ENCODE measurements around the gene YPEL2. TPM values are rescaled to one million over a fixed set of nuclear protein-coding genes. Genes with fewer than 3 reads are reported as not detected.

Gene YPEL2
- polyA plus RNA-seq, 2 of the 4 experiments (the other 2 are of a cell fraction), result 5.4 to 8.2 TPM

GRCh38 chr17:59425085-59425931, 93.9 kb downstream of the YPEL2 start:
- FAIRE-seq (no peak), ATAC-seq (no peak), DNase-seq (ENCODE audit: low read depth in 1 of 2, low spot score in 1 of 2) (no peak)
- Histone ChIP-seq H3K9me3 (no peaks in the 10 kb centered on the region), H3K4me2 (no peak overlapping the region), H3K4me1 (peaks cover 11% of the 10 kb centered on the region), H3K4me3 (no peak overlapping the region), H3K27ac (0 out of 6 replicates have a peak overlapping the region, but pooled peaks of 1 of the 2 experiments have one; percentile 23)
- POLR2A ChIA-PET, result interaction anchor here (0.6 kb wide), 1 partner anchor 85 kb away, joined by 3 read pairs; no protein-coding TSS in a partner anchor
- TF ChIP-seq USF2 (IDR thresholded peaks at IDR 0.05) (no peak), EHF (CRISPR knock-in tag; IDR thresholded peaks at IDR 0.05) (no peak), RFX5 (IDR thresholded peaks at IDR 0.05) (no peak), POLR2A (IDR thresholded peaks at IDR 0.05; ENCODE audit: low read length) (no peak), SREBF2 (IDR thresholded peaks at IDR 0.05) (no peak), NFE2L2 (conservative IDR thresholded peaks at IDR 0.05; ENCODE audit: low read length) (no peak)
- CTCF ChIA-PET, result interaction anchor here (0.6 to 12.7 kb wide), 7 partner anchors 12 to 199 kb away, joined by 3 to 171 read pairs (median 6); no protein-coding TSS in a partner anchor
- 86% methylated on average over 16 of the region's 16 CpGs for WGBS (ENCODE audit: missing lambda C conversion rate)

GRCh38 chr17:59426031-59426430, 94.6 kb downstream of the YPEL2 start:
- H3K4me3 ChIP-seq, result no peak overlapping the region
- CTCF ChIA-PET, result interaction anchor here (1.2 to 12.7 kb wide), 6 partner anchors 13 to 116 kb away, joined by 4 to 171 read pairs (median 8); no protein-coding TSS in a partner anchor
- no peak overlapping the region for H3K4me2 ChIP-seq
- H3K9me3 ChIP-seq, result no peaks in the 10 kb centered on the region
- TF ChIP-seq HOXB5 (CRISPR knock-in tag; IDR thresholded peaks at IDR 0.05), result no peak
- no peak for TF ChIP-seq RNF2 (IDR thresholded peaks at IDR 0.05; ENCODE audit: borderline replicate concordance, low read depth)
- TF ChIP-seq MAZ (IDR thresholded peaks at IDR 0.05; ENCODE audit: borderline replicate concordance, low read depth, low read length), result no peak
- no peak for TF ChIP-seq HOXB13 (CRISPR knock-in tag; IDR thresholded peaks at IDR 0.05; ENCODE audit: low read depth)
- no peak for TF ChIP-seq PBX3 (IDR thresholded peaks at IDR 0.05)
- TF ChIP-seq ELK1 (IDR thresholded peaks at IDR 0.05; ENCODE audit: low read depth, low read length), result no peak
- no peak for TF ChIP-seq HMGXB4 (CRISPR knock-in tag; IDR thresholded peaks at IDR 0.05; ENCODE audit: borderline replicate concordance)
- TF ChIP-seq ESRRA (IDR thresholded peaks at IDR 0.05; ENCODE audit: borderline replicate concordance, low read length), result no peak
- no peak for TF ChIP-seq CBX8 (IDR thresholded peaks at IDR 0.05)
- TF ChIP-seq HEYL (CRISPR knock-in tag; IDR thresholded peaks at IDR 0.05), result no peak
- no peak for TF ChIP-seq ZC3H11A (IDR thresholded peaks at IDR 0.05)
- no peak for TF ChIP-seq FOSB (CRISPR knock-in tag; IDR thresholded peaks at IDR 0.05)
- no peak for TF ChIP-seq SREBF2 (IDR thresholded peaks at IDR 0.05)
- TF ChIP-seq NR3C1 (IDR thresholded peaks at IDR 0.05), result no peak
- TF ChIP-seq JUNB (IDR thresholded peaks at IDR 0.05), result no peak
- TF ChIP-seq RAD21 (conservative IDR thresholded peaks at IDR 0.05 in 1 of 2, IDR thresholded peaks at IDR 0.05 in 1 of 2), result no peak
- no peak for TF ChIP-seq SMC3 (IDR thresholded peaks at IDR 0.05)
- TF ChIP-seq PHF8 (IDR thresholded peaks at IDR 0.05; ENCODE audit: borderline replicate concordance, low read depth), result no peak
- no peak for TF ChIP-seq MYC (IDR thresholded peaks at IDR 0.05; ENCODE audit: borderline replicate concordance, low read length)
- no peak for ATAC-seq
- 83% methylated on average over 9 of the region's 9 CpGs for whole genome bisulfite sequencing (ENCODE audit: missing lambda C conversion rate)
- 0 out of 6 replicates have a peak overlapping the region, but pooled peaks of 1 of the 2 experiments have one; percentile 6 for H3K27ac ChIP-seq
- FAIRE-seq, result no peak
- POLR2A ChIA-PET, result no interaction called here
- H3K4me1 ChIP-seq, result peaks cover 11% of the 10 kb centered on the region
- DNase-seq (ENCODE audit: low read depth in 1 of 2, low spot score in 1 of 2), result no peak

All from A549 (cell line).